ENCODE results near the gene SBNO1.
"Not testable (repeated sequence)": the region's sequence is repeated elsewhere in the genome, so short reads cannot be mapped to it uniquely, and the experiment has no call there.

The SBNO1 gene

DNA sequence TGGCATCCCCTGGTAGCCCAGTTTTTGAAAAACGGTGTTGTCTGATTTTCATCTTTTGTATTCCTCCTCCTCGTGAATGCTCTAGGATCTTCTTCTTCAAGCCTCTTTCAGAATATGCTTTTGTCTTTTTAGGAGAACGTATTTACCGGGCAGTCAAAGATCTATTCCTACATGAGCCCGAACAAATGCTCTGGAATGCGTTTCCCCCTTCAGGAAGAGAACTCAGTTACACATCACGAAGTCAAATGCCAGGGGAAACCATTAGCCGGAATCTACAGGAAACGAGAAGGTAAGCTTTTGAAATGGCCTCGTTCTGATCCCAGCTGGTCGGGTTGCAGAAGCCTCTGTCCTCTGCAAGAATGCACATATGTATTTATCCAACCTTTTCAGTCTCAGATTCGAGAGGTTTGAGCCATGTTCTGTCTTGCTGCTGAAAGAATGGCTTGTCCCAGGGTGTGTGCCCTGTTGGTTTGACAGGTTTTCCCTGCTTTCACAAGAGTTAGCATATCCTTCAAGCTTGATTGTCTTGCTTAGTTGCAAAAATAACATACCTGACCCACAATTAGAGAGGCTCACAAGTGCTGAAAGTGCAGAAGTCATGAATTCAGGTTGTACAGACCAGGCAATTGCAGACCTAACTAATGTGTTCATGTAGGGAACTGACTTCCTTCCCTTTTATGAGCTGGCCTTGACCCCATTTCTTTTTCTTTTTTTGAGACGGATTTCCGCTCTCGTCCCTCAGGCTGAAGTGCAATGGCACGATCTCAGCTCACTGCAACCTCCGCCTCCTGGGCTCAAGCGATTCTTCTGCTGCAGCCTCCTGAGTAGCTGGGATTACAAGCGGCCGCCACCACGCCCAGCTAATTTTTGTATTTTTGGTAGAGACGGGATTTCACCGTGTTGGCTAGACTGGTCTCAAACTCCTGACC, 26.1 kb upstream of the SBNO1 start:
- DNase-seq: no peak

DNA sequence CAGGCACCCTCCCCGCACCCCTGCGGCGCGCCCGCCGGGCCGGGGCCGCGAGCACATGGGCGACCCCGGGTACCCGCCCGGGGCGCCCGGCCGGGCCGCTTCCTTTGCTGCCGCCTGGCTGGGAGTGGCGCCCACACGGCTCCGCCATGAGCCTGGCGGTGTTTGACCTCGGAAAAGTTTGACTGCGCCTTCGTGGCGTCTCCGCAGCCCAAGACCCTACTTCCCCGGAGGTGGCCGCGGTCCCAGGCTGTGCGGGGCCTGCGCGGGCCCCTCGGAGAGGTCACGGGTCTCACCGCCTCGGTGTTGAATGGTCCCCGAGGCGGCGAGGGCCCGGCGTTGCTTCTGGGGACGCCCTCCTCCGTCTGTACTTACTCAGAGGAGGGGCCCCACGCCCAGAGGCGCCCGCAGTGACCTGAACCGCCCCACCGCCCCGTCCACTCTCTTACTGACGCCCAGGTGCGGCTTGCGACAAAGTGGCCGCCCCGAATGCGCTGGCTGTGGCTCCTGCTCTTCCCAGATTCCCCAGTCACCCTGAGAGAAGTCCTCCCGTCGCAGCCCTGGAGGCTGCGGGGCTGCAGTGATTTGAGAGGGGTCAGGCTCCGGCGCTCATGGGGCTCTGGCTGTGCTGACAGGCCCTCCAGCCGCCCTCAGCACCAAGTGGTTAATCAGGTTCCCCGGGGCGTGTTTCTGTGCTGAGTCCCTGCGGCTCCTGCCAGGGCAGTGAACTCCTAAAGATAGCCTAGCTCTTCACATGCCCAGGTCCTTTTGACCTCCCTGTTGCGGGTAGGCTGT, 25.1 kb upstream of the SBNO1 start:
- peak; percentile 40 for DNase-seq
- in situ Hi-C loops (cut with HindIII; ENCODE audit: low pct_ligation_motif_present, low pct_unique_long_range_greater_than_20kb, low sequenced_read_pairs): no loop called here

More for the DNA sequence above, 26.1 kb upstream of the SBNO1 start:
- in situ Hi-C loops (cut with HindIII; ENCODE audit: low pct_ligation_motif_present, low pct_unique_long_range_greater_than_20kb, low sequenced_read_pairs): no loop called here

DNA sequence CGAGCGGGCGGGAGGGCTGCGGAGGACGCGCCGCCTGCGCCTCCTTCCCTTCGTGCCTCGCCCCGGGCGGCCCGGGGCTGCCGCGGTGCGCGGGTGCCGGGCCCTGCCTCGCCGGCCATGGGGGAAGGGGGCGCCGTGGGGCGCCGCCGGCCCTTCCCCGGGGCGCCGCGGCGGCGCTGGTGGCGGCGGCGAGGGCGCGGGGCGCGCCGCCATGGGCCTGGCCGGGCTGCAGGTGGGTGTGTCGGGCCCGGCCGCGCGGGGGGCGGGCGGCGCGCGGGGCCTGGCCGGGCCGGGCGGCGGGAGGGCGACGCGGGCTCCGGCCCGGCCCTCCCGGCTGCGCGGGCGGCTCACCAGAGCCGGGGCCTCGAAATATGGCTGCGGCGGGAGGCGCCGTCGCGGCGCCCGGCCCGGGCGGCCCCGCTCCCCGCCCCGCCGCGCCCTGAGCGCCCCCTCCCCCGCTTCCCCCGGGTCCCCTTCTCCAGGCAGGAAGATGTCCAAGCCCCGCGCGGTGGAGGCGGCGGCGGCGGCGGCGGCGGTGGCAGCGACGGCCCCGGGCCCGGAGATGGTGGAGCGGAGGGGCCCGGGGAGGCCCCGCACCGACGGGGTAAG, 24.4 kb upstream of the SBNO1 start:
- in situ Hi-C loops (cut with HindIII; ENCODE audit: low pct_ligation_motif_present, low pct_unique_long_range_greater_than_20kb, low sequenced_read_pairs): no loop called here
- no peak for DNase-seq

DNA sequence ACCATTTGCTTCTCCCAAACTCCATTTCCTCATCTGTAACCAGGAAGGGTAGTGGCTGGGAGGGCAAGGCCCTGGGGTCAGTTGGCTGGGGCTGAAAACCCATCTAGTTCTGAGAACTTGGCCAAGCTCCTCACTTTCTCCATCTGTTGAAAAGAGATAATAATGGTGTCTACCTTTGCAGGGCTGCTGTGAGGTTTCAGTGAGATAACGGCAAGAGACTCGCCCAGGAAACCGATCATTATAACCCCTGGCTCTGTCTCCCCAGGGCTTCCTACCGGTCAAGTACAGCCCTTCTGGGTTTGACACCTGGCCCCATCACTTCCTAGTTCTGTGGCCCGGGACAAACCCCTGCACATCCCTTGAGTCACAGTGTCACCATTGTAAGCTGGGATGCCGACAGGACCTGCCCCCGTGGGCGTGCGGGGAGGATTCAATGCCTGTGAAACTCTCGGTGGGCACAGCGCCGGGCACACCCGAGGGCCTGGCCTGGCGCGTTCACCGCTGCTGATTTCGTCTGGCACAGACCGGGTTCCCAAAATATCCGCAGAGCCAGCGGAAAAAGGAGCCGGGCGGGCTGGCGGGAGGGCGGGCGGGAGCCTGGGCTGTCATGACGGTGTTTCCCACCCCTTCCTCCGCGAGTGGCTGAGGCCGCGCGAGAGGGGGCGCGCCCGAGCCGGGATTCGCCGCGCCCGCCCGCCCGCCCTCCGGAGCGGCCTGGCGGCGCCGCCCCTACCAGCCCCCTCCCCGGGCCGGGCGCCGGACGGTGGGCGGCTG, 23.7 kb upstream of the SBNO1 start:
- in situ Hi-C loops (cut with HindIII; ENCODE audit: low pct_ligation_motif_present, low pct_unique_long_range_greater_than_20kb, low sequenced_read_pairs): no loop called here

DNA sequence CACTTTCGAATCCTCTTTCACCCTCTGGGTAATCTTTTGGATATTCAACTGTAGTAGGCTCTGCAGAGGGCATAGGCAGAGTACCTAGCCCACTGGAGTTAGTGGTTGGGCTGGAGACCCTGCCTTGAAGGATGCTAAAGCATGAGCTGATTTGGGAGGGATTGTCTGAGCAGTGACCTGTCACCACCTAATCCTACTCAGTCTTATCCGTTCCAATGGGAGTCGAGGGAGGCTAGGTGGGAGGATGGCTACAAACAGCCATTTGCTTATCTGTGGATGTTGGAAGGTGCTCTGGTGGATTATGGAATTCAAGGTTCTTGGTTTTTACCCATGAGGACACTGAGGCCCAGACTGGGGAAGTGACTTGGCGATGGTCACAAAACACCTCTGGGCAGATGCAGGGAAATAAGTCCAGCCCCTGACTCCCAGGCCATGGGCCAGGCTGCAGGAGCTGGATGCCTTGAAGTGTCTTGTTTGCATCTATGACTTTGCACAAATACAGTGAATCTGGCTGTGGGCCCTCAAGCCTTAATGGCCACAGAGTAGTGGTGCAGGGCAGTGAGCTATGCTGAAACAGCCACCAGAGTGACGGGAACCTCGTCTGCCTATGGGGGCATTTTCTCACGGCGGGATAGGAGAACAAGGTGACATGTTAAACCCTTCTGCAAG, 23.0 kb upstream of the SBNO1 start:
- DNase-seq: no peak
- in situ Hi-C loops (cut with HindIII; ENCODE audit: low pct_ligation_motif_present, low pct_unique_long_range_greater_than_20kb, low sequenced_read_pairs): no loop called here

More for the DNA sequence above, 23.7 kb upstream of the SBNO1 start:
- peak; percentile 81 for DNase-seq

DNA sequence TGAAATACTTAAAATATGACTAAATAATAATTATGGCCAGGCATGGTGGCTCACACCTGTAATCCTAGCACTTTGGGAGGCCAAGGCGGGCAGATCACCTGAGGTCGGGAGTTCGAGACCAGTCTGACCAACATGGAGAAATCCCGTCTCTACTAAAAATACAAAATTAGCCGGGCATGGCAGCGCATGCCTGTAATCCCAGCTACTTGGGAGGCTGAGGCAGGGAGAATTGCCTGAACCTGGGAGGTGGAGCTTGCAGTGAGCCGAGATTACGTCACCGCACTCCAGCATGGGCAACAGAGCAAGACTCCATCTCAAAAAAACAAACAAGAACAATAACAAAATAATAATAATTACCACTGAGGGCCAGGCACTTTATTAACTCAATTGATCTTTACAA, 20.9 kb upstream of the SBNO1 start:
- in situ Hi-C loops (cut with HindIII; ENCODE audit: low pct_ligation_motif_present, low pct_unique_long_range_greater_than_20kb, low sequenced_read_pairs): not testable (repeated sequence)

DNA sequence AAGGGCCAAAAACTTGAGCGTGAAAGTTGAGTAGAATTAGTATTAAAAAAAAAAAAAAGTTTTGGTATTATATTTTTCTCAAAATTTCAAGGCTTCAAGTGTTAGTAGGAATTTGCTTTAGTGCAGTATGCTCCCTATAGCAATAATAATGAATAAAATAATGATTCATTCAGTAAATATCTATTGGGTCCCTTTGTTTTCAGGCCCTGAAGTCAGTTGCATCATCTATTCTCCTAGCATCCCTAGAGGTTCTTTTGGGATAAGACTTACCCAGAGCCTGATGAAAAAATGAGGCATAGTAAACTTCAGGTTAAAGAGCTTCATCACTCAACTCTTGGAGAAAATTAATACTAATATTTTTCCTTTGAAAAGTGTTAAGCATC, 20.3 kb upstream of the SBNO1 start:
- peak; percentile 56 for DNase-seq
- in situ Hi-C loops (cut with HindIII; ENCODE audit: low pct_ligation_motif_present, low pct_unique_long_range_greater_than_20kb, low sequenced_read_pairs): no loop called here

More for the DNA sequence above, 20.9 kb upstream of the SBNO1 start:
- not testable (repeated sequence) for DNase-seq

DNA sequence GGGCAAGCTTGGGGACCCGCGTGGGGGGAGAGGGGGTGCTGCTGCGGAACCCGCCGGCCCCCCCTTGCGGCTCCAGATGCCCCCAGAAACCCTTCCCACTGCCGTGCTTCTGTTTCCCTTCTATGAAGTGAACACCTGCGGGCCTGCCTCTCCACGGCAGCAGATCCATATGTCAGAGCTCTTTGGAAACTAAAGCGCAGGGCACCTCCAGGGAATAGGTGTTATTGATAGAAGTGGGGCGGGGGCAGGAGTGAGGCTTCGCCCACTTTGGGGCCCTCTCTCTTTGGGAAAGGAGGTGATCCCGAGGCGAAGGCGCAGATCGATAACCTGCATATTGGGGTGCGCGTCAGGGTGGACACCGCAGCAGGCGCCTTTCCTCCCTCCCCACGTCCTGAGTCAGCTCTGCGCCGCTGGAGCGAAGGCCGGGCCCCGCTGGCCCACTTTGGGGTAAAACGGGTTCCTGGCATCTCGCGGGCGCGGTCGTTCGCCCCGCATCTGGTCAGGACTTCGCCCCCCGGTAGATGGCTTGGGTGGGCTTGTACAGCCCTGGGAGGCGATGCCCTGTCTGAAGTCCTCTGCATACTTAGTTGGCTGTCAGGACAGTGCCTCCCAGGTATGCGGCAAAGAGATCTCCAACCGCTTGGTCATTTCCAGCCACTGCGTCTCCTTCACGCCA, 19.8 kb upstream of the SBNO1 start:
- DNase-seq: peak; percentile 58
- in situ Hi-C loops (cut with HindIII; ENCODE audit: low pct_ligation_motif_present, low pct_unique_long_range_greater_than_20kb, low sequenced_read_pairs): no loop called here

DNA sequence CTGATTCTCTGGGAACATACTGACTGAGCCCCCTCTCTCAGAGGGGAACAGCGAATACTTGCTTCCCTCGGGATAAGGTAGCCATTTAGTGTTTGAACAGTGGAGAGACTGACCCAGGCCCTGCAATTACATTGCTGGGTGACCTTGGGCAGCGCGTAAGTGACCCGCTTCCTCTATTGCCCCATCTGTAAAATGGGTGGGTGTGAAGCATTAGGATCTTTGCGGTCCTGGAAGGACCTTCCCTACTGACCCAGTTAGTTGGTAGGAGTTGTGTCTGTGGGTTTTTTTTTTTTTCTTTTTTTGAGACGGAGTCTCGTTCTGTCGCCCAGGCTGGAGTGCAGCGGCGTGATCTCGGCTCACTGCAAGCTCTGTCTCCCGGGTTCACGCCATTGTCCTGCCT, 18.0 kb upstream of the SBNO1 start:
- no peak for DNase-seq
- in situ Hi-C loops (cut with HindIII; ENCODE audit: low pct_ligation_motif_present, low pct_unique_long_range_greater_than_20kb, low sequenced_read_pairs): no loop called here

DNA sequence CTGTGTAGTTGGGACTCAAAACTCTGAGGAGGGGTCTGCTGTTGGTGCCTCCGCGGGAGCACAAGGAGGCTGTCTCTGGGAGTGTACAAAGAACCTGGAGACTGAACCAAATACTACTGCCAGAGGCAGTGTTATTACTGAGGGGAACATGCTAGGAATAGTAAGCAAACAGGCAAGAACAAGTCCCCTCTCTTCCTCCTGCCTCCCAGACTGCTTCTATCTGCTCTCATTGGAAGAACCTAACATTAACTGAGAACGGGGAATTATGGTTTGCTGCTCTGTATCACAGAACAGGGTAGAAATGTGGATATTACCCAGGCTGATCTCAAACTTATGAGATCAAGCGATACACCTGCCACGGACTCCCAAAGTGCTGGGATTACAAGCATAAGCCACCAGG, 14.7 kb upstream of the SBNO1 start:
- no peak for DNase-seq
- in situ Hi-C loops (cut with HindIII; ENCODE audit: low pct_ligation_motif_present, low pct_unique_long_range_greater_than_20kb, low sequenced_read_pairs): no loop called here

DNA sequence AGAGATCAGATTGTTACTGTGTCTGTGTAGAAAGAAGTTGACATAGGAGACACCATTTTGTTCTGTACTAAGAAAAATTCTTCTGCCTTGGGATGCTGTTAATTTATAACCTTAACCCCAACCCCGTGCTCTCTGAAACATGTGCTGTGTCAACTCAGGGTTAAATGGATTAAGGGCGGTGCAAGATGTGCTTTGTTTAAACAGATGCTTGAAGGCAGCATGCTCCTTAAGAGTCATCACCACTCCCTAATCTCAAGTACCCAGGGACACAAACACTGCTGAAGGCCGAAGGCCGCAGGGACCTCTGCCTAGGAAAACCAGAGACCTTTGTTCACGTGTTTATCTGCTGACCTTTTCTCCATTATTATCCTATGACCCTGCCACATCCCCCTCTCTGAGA, 7.8 kb upstream of the SBNO1 start:
- DNase-seq; in situ Hi-C loops (cut with HindIII; ENCODE audit: low pct_ligation_motif_present, low pct_unique_long_range_greater_than_20kb, low sequenced_read_pairs): not testable (repeated sequence)

DNA sequence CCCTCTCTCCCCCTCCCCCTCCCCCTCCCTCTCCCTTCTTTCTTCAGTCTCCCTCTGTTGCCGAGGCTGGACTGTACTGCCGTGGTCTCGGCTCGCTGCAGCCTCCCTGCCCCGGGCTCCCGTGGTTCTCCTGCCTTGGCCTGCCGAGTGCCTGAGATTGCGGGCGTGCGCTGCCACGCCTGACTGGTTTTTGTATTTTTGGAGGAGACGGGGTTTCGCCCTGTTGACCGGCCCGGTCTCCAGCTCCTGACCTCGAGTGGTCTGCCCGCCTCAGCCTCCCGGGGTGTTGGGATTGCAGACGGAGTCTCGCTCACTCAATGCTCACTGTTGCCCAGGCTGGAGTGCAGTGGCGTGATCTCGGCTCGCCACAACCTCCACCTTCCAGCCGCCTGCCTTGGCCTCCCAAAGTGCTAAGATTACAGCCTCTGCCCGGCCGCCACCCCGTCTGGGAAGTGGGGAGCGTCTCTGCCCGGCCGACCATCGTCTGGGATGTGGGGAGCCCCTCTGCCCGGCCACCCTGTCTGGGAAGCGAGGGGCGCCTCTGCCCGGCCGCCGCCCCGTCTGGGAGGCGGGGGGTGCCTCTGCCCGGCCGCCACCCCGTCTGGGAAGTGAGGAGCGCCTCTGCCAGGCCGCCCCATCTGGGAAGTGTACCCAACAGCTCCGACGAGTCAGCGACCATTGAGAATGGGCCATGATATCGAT, 7.2 kb upstream of the SBNO1 start:
- in situ Hi-C loops (cut with HindIII; ENCODE audit: low pct_ligation_motif_present, low pct_unique_long_range_greater_than_20kb, low sequenced_read_pairs): not testable (repeated sequence)

DNA sequence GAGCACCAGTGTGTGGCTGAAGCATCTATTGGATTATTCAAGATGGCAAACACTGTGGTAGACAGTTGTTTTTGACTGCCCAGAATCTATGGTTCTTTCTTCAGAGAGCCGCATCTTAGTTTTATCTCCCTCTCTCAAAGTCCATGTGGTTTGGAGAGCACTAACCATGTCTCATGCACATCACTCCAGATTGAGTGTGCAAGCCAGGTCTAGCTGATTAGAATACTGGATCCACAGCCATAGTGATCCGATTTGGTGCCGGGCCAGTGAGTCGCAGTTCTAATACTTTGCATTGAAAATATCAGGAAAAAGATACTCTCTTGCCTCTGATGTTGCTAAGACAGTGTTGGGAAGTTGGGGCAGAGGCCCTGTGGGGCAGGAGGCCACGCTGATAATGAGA, 4.6 kb upstream of the SBNO1 start:
- DNase-seq: no peak
- in situ Hi-C loops (cut with HindIII; ENCODE audit: low pct_ligation_motif_present, low pct_unique_long_range_greater_than_20kb, low sequenced_read_pairs): no loop called here

More for the DNA sequence above, 7.2 kb upstream of the SBNO1 start:
- not testable (repeated sequence) for DNase-seq

DNA sequence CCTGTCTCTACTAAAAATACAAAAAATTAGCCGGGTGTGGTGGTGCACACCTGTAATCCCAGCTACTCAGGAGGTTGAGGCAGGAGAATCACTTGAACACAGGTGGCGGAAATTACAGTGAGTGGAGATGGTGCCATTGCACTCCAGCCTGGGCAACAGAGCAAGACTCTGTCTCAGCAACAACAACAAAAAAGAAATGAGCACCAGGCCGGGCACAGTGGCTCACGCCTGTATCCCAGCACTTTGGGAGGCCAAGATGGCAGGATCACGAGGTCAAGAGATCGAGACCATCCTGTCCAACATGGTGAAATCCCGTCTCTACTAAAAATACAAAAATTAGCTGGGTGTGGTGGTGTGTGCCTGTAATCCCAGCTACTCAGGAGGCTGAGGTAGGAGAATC, 3.8 kb upstream of the SBNO1 start:
- in situ Hi-C loops (cut with HindIII; ENCODE audit: low pct_ligation_motif_present, low pct_unique_long_range_greater_than_20kb, low sequenced_read_pairs); DNase-seq: not testable (repeated sequence)

DNA sequence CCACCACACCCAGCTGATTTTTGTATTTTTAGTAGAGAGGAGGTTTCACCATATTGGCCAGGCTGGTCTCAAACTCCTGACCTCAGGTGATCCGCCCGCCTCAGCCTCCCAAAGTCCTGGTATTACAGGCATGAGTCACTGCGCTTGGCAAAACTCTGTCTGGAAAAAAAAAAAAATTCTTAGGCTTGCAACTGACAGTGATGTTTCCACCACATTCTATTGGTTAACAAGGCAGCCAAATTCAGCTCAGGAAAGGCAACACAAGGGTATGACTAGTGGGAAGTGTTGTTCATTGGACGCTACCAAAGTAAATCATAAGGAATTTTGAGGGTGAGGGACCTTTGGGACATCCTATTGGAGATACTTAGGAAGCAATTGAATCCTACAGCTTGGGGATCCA, 2.9 kb upstream of the SBNO1 start:
- DNase-seq: no peak
- in situ Hi-C loops (cut with HindIII; ENCODE audit: low pct_ligation_motif_present, low pct_unique_long_range_greater_than_20kb, low sequenced_read_pairs): no loop called here

DNA sequence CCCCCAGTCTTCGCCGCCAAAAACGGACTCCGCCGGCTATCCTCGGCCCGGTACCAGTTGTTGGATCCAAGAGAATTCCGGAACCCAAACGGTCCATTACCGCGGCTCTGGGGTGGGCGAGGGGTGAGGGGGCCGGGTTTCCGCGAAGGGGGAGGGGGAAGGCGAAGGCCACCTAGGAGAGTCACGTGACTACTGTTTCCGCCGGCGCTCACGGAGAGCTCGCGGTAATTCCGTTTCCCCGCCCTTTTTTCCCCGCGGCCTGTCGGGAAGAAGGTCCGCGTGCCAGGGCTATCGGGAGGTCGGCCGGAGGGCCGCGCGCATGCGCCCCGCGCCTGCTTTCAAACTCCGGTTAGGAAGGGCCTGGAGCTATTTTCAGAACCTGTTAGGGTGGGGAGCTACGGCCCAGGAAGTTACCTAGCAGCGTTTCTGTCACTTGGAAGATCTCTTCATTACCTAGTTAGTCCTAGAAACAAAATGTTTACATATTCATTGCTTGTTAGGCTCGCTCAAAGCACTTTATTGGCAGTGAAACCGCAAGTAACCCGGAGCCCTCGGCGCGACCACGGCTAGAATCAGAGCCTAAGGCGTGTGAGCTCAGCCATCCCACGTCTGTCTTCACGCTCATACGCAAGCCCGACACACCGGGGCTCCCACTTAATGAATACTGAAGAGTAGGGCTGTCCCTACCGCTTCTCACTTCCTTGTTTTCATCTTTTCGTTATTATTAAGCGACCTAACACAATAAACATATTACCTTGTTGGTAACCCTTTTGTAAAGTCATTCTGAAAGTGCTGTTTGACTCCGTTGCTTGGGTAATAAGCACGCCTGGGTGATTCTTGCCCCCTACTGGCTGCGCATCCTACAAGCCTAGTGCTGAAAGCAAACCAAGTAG, 624 bp upstream of the SBNO1 start:
- peak; percentile 100 for DNase-seq
- in situ Hi-C loops (cut with HindIII; ENCODE audit: low pct_ligation_motif_present, low pct_unique_long_range_greater_than_20kb, low sequenced_read_pairs): no loop called here
